HG03175 (cell line): ENCODE data around the gene FAM200C.

ENCODE experiments used
- ATAC-seq: cut with Tn5 transposase; IDR thresholded peaks from one replicate; pipeline ENCODE4 v1.9.1; 2021; ENCODE audit warnings: mild to moderate bottlenecking, moderate library complexity; ENCODE audit not compliant: unreplicated experiment

FAM200C gene

GRCh38 chr5:160419458-160420330 is 19.8 kb upstream of the FAM200C start:
- no peak for ATAC-seq

GRCh38 chr5:160418561-160419457 is 19.0 kb upstream of the FAM200C start, which contains the start of gene SLU7:
TSS of gene SLU7 (minus strand) at chr5:160419081. CDS start at chr5:160415294, 3,787 bp downstream.
- ATAC-seq, result peak; percentile 67

GRCh38 chr5:160398806-160399205 is 1.0 kb downstream of the FAM200C start:
- no peak for ATAC-seq

GRCh38 chr5:160397492-160397891 is 2.4 kb downstream of the FAM200C start:
- ATAC-seq, result no peak

- ATAC-seq, result no peak
Observed at GRCh38 chr5:160395111-160395510, 4.7 kb downstream of the FAM200C start.

- ATAC-seq, result no peak
Observed at GRCh38 chr5:160390787-160391696, 8.8 kb downstream of the FAM200C start.

- ATAC-seq, result no peak
Observed at GRCh38 chr5:160387445-160387844, 12.4 kb downstream of the FAM200C start.

- ATAC-seq, result no peak
Observed at GRCh38 chr5:160385496-160385895, 14.4 kb downstream of the FAM200C start.

GRCh38 chr5:160384681-160385080 is 15.2 kb downstream of the FAM200C start:
- ATAC-seq, result no peak

- ATAC-seq, result no peak
Observed at GRCh38 chr5:160382346-160382745, 17.5 kb downstream of the FAM200C start.

- no peak for ATAC-seq
Observed at GRCh38 chr5:160380041-160380440, 19.8 kb downstream of the FAM200C start.

GRCh38 chr5:160379511-160379910 is 20.3 kb downstream of the FAM200C start:
- no peak for ATAC-seq

GRCh38 chr5:160378330-160378729 is 21.5 kb downstream of the FAM200C start:
- ATAC-seq, result no peak

GRCh38 chr5:160377651-160378050 is 22.2 kb downstream of the FAM200C start:
- ATAC-seq, result no peak

- no peak for ATAC-seq
Observed at GRCh38 chr5:160376416-160376815, 23.4 kb downstream of the FAM200C start.

- no peak for ATAC-seq
Observed at GRCh38 chr5:160375701-160376100, 24.2 kb downstream of the FAM200C start.

GRCh38 chr5:160375166-160375565 is 24.7 kb downstream of the FAM200C start:
- ATAC-seq, result no peak

- no peak for ATAC-seq
Observed at GRCh38 chr5:160371294-160371693, 28.6 kb downstream of the FAM200C start.

GRCh38 chr5:160370713-160371034 is 29.2 kb downstream of the FAM200C start:
- ATAC-seq, result no peak

GRCh38 chr5:160369990-160370712 is 29.7 kb downstream of the FAM200C start, which contains the start of gene C1QTNF2:
TSS of gene C1QTNF2 (minus strand) at chr5:160370626. CDS start at chr5:160355011, 15,615 bp downstream.
- ATAC-seq, result no peak
